Sigmoid colon (tissue), 7 donors: ENCODE measurements around the gene CARD10. TPM values are rescaled to one million over a fixed set of nuclear protein-coding genes. Genes with fewer than 3 reads are reported as not detected.
A peak's percentile ranks its signal among the peaks of the same experiment; 100 is the strongest.

Source experiments
- DNase-seq: peaks from one replicate; pipeline ENCODE4 v3.0.0-alpha.2; 2019
- H3K27ac ChIP-seq, 4 donors: fragments of 200-600 bp; sonication (generic); one replicate each; pipeline ENCODE4 v1.5.1; 2016 to 2019; ENCODE audit warnings: mild to moderate bottlenecking in 1 of 4
- H3K27me3 ChIP-seq, 3 donors: fragments of 200-600 bp; sonication (generic); one replicate each; pipeline ENCODE4 v1.5.1; 2019; ENCODE audit warnings: mild to moderate bottlenecking in 1 of 3
- H3K36me3 ChIP-seq, 4 donors: fragments of 200-600 bp; sonication (generic); one replicate each; pipeline ENCODE4 v1.5.1; 2016 to 2019
- H3K4me1 ChIP-seq, 4 donors: fragments of 200-600 bp; sonication (generic); one replicate each; pipeline ENCODE4 v1.5.1; 2017 to 2019
- H3K4me3 ChIP-seq, 4 donors: fragments of 200-600 bp; sonication (generic); one replicate each; pipeline ENCODE4 v1.5.1; 2017 to 2019; ENCODE audit warnings: mild to moderate bottlenecking in 2 of 4, moderate library complexity in 1 of 4
- H3K9me3 ChIP-seq, 4 donors: fragments of 200-600 bp in 3 of 4; sonication (generic) in 3 of 4; one replicate each; pipeline versions ENCODE4 v1.5.1 to v1.6.1; 2013 to 2019
- EP300 ChIP-seq, 4 donors: sonication (generic); formaldehyde crosslinking; IDR thresholded peaks; one replicate each; pipeline ENCODE4 v1.6.1; 2017; ENCODE audit warnings: antibody characterized with exemption in 4 of 4
- POLR2A ChIP-seq, 2 donors: fragments of 450-650 bp; IDR thresholded peaks; one replicate each; pipeline ENCODE4 v1.6.1; 2016; ENCODE audit warnings: antibody characterized with exemption in 2 of 2, mild to moderate bottlenecking in 2 of 2, moderate library complexity in 2 of 2
- POLR2AphosphoS5 ChIP-seq, 4 donors: sonication (generic); formaldehyde crosslinking; IDR thresholded peaks; one replicate each; pipeline ENCODE4 v1.6.1; 2017; ENCODE audit warnings: antibody characterized with exemption in 4 of 4
- WGBS, 2 donors: extraction: QIAGEN DNeasy Blood & Tissue Kit; methylation state at CpG; one replicate each; pipeline ENCODE4 v1.1.7; 2013; 5-methylcytosine and 5-hydroxymethylcytosine counted together
- intact Hi-C: fragments of 100-400 bp; cut with DNase I; formaldehyde crosslinking; loops from one replicate; pipeline ENCODE4 v1.15.1; 2023
- polyA plus RNA-seq, 3 donors: library from polyadenylated mRNA; stranded (reverse); fragments of 200-250 nt; gene quantifications; one replicate each; pipeline ENCODE4 v1.2.3, GENCODE V29; 2013
- total RNA-seq, 4 donors: library from RNA; depleted of rRNA; stranded (reverse); fragments of >200 nt; gene quantifications; one replicate each; pipeline ENCODE4 v1.1.0, GENCODE V29; 2016
- TF ChIP-seq, protein P1 (sequence below), 4 experiments: fragments of 450-650 bp in 3 of 4; fragments of 200-600 bp in 1 of 4; IDR thresholded peaks; one replicate each; pipeline ENCODE4 v1.5.1; 2016 to 2019; ENCODE audit warnings: antibody characterized with exemption in 4 of 4, mild to moderate bottlenecking in 3 of 4, moderate library complexity in 2 of 4
- donor health status: healthy with polysubstance abuse.
- donor health status: Bipolar disorder and iron deficiency.
- donor health status: healthy.

Gene CARD10
- total and polyA plus RNA-seq, 7 donors: 2.8 to 41.0 (median 8.6) TPM

DNA sequence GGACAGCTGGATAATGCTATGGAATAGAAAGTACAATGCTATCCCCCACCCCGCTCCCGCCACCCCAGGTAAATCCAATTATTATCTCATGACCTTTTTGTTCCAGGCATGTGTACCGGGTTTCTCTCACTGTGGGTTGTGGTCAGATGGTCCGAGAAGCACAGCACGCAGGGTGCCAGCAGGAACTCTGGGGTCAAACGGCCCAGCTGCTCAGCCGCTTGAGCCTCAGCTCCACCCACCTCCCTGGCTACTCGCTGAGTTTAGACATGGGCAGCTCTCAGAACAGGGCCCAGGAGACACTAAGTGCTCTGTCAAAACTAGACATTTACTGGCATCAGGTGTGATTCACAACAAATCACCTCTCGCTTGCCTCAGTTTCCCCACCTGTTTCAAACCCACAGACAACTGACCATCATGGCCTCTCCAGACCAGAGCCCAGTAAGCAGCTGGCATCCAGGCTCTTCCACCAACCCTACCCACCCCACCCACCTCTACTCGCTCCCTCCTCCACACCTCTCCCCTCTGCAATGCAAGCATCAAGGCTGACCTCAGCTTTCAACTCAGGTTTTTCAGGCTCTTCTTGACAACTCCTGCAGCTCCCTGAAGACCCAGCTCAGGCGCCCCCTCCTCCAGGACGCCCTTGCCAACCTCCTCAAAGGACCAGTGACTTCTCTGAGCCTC lies 20.0 kb downstream of the CARD10 start:
- no peaks in the 10 kb centered on the region for H3K9me3 ChIP-seq
- peaks cover 0 to 59% (median 23%) of the 10 kb centered on the region in 3 donors for H3K27me3 ChIP-seq
- intact Hi-C loops: no loop called here
- DNase-seq: no peak
- 53 to 81% methylated on average over 12 of the region's 12 CpGs for WGBS, 2 donors
- no peaks in the 10 kb centered on the region for H3K36me3 ChIP-seq
- peaks cover 0 to 11% (median 0%) of the 10 kb centered on the region in 4 donors for H3K4me1 ChIP-seq
- H3K27ac ChIP-seq: no peak overlapping the region
- TF ChIP-seq EP300 (IDR thresholded peaks at IDR 0.05): no peak
- no peak overlapping the region for H3K4me3 ChIP-seq

DNA sequence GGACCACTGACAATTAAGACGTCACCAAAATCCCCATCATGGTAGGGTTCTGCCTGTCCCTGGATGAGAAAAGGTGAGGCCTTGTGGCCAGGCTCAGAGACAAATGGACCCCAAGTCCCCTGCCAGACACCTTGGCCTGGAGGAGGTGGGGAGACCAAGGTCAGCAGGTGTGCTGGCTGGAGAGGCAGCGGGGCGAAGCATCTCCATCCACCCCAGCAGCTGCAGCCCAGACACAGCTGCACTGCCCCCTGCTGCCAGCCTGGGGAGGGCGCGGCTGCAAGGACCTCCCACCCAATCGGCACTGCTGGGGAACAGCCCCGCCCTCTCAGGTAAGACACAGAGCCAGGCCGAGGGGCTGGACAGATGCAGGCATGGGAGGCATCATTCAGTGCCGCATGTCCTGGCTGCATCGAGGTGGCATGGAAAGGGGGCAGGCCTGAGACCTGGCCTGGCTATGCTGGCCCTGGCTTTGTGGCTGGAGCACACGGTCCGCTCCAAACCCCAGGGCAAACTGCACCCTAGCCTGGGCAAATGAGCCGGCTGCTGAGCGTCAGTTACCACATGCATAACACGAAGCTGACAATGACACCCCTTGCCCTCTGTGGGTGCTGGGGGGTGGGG lies 20.8 kb downstream of the CARD10 start:
- H3K27ac ChIP-seq: no peak overlapping the region
- no peaks in the 10 kb centered on the region for H3K36me3 ChIP-seq
- TF ChIP-seq EP300 (IDR thresholded peaks at IDR 0.05): no peak
- TF ChIP-seq, protein P1, sequence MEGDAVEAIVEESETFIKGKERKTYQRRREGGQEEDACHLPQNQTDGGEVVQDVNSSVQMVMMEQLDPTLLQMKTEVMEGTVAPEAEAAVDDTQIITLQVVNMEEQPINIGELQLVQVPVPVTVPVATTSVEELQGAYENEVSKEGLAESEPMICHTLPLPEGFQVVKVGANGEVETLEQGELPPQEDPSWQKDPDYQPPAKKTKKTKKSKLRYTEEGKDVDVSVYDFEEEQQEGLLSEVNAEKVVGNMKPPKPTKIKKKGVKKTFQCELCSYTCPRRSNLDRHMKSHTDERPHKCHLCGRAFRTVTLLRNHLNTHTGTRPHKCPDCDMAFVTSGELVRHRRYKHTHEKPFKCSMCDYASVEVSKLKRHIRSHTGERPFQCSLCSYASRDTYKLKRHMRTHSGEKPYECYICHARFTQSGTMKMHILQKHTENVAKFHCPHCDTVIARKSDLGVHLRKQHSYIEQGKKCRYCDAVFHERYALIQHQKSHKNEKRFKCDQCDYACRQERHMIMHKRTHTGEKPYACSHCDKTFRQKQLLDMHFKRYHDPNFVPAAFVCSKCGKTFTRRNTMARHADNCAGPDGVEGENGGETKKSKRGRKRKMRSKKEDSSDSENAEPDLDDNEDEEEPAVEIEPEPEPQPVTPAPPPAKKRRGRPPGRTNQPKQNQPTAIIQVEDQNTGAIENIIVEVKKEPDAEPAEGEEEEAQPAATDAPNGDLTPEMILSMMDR (IDR thresholded peaks at IDR 0.05): peak in 2 of 4 experiments; percentile 10 to 29
- H3K4me1 ChIP-seq: peaks cover 0 to 11% (median 0%) of the 10 kb centered on the region in 4 donors
- H3K9me3 ChIP-seq: no peaks in the 10 kb centered on the region
- H3K27me3 ChIP-seq: peaks cover 0 to 61% (median 23%) of the 10 kb centered on the region in 3 donors
- intact Hi-C loops: no loop called here
- DNase-seq: no peak
- H3K4me3 ChIP-seq: no peak overlapping the region
- WGBS, 2 donors: 21 to 44% methylated on average over 15 of the region's 15 CpGs

- H3K9me3 ChIP-seq: no peaks in the 10 kb centered on the region
- H3K27me3 ChIP-seq: peaks cover 0 to 68% (median 23%) of the 10 kb centered on the region in 3 donors
- H3K27ac ChIP-seq: no peak overlapping the region
- intact Hi-C loops: no loop called here
- peaks cover 0 to 7% (median 0%) of the 10 kb centered on the region in 4 donors for H3K4me1 ChIP-seq
- DNase-seq: no peak
- no peaks in the 10 kb centered on the region for H3K36me3 ChIP-seq
- WGBS, 2 donors: 87 to 88% methylated on average over 12 of the region's 12 CpGs
- H3K4me3 ChIP-seq: no peak overlapping the region
- TF ChIP-seq EP300 (IDR thresholded peaks at IDR 0.05) (no peak), POLR2AphosphoS5 (IDR thresholded peaks at IDR 0.05) (no peak)
- TF ChIP-seq, protein P1 (IDR thresholded peaks at IDR 0.05): no peak
These were observed 22.1 kb downstream of the CARD10 start for GRCh38 chr22:37497062-37497599.

- intact Hi-C loops: no loop called here
- peaks cover 0 to 70% (median 23%) of the 10 kb centered on the region in 3 donors for H3K27me3 ChIP-seq
These were observed 22.6 kb downstream of the CARD10 start for GRCh38 chr22:37496651-37497050.

DNA sequence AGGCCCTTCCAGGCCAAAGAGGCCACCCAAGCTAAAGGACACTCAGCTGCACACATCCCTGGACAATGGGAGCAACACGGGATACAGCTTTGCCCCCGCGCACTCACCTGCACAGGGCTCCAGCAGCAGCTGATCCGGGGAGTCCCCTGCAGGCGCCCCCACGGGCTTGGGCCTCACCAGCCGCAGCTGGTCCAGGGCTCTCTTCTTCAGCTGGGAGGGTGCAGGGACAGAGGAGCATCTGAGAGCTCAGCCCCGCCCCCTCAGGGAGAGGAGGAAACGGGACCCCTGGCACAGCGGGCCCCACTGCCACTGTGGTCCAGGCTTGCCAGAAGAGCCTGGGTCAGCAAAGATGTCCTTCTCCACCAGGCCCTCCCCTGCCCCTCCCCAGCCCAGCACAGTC lies 25.2 kb downstream of the CARD10 start:
- 89 to 93% methylated on average over 10 of the region's 10 CpGs for WGBS, 2 donors
- intact Hi-C loops: no loop called here
- H3K36me3 ChIP-seq: no peaks in the 10 kb centered on the region
- H3K9me3 ChIP-seq: no peaks in the 10 kb centered on the region
- TF ChIP-seq POLR2A (IDR thresholded peaks at IDR 0.05) (no peak), POLR2AphosphoS5 (IDR thresholded peaks at IDR 0.05) (no peak), EP300 (IDR thresholded peaks at IDR 0.05) (no peak)
- TF ChIP-seq, protein P1 (IDR thresholded peaks at IDR 0.05): no peak
- peaks cover 0 to 59% (median 10%) of the 10 kb centered on the region in 3 donors for H3K27me3 ChIP-seq
- DNase-seq: no peak
- no peaks in the 10 kb centered on the region for H3K4me1 ChIP-seq
- no peak overlapping the region for H3K4me3 ChIP-seq
- no peak overlapping the region for H3K27ac ChIP-seq

More at GRCh38 chr22:37496651-37497050, 22.6 kb downstream of the CARD10 start:
- Histone ChIP-seq H3K36me3 (no peaks in the 10 kb centered on the region), H3K4me1 (peaks cover 0 to 3% (median 0%) of the 10 kb centered on the region in 4 donors), H3K27ac (no peak overlapping the region), H3K9me3 (no peaks in the 10 kb centered on the region), H3K4me3 (no peak overlapping the region)
- no peak for TF ChIP-seq EP300 (IDR thresholded peaks at IDR 0.05)
- TF ChIP-seq, protein P1 (IDR thresholded peaks at IDR 0.05): no peak
- TF ChIP-seq POLR2A (IDR thresholded peaks at IDR 0.05): no peak
- no peak for TF ChIP-seq POLR2AphosphoS5 (IDR thresholded peaks at IDR 0.05)
- 88 to 91% methylated on average over 11 of the region's 11 CpGs for WGBS, 2 donors
- no peak for DNase-seq
